Hepatocyte (in vitro differentiated cells): ENCODE results near the gene SMARCD3. TPM values are rescaled to one million over a fixed set of nuclear protein-coding genes. Genes with fewer than 3 reads are reported as not detected.

Source experiments
- DNase-seq: peaks from one replicate; pipeline ENCODE4 v3.0.0-alpha.2; 2016; ENCODE audit warnings: low spot score
- H2AFZ ChIP-seq: fragments of 200-600 bp; sonication (generic); 2 replicates; pipeline ENCODE4 v1.6.0; 2016; ENCODE audit warnings: antibody characterized with exemption, mild to moderate bottlenecking
- H3K27ac ChIP-seq: fragments of 200-600 bp; sonication (generic); 2 replicates; pipeline ENCODE4 v1.5.1; 2016; ENCODE audit warnings: mild to moderate bottlenecking
- H3K27me3 ChIP-seq: fragments of 200-600 bp; sonication (generic); 2 replicates; pipeline ENCODE4 v1.6.1; 2016
- H3K36me3 ChIP-seq: fragments of 200-600 bp; sonication (generic); replicated peaks from 2 replicates; pipeline ENCODE4 v1.5.1; 2016; ENCODE audit warnings: low read depth; ENCODE audit not compliant: insufficient read depth
- H3K4me1 ChIP-seq: fragments of 200-600 bp; sonication (generic); 2 replicates; pipeline ENCODE4 v1.5.1; 2016; ENCODE audit warnings: mild to moderate bottlenecking, moderate library complexity; ENCODE audit not compliant: insufficient read depth
- H3K4me2 ChIP-seq: fragments of 200-600 bp; sonication (generic); 2 replicates; pipeline ENCODE4 v1.6.0; 2016
- H3K4me3 ChIP-seq: fragments of 200-600 bp; sonication (generic); 2 replicates; pipeline ENCODE4 v1.5.1; 2016; ENCODE audit warnings: mild to moderate bottlenecking
- H3K79me2 ChIP-seq: fragments of 200-600 bp; sonication (generic); 2 replicates; pipeline ENCODE4 v1.6.0; 2017; ENCODE audit warnings: mild to moderate bottlenecking
- H3K9me2 ChIP-seq: fragments of 200-600 bp; sonication (generic); replicated peaks from 2 replicates; pipeline ENCODE4 v1.6.0; 2017; ENCODE audit warnings: mild to moderate bottlenecking; ENCODE audit not compliant: insufficient read depth
- H3K9me3 ChIP-seq: fragments of 200-600 bp; sonication (generic); 2 replicates; pipeline ENCODE4 v1.5.1; 2016; ENCODE audit warnings: low read depth, mild to moderate bottlenecking
- H4K20me1 ChIP-seq: fragments of 200-600 bp; sonication (generic); 2 replicates; pipeline ENCODE4 v1.6.0; 2016; ENCODE audit warnings: mild to moderate bottlenecking; ENCODE audit not compliant: insufficient read depth, poor library complexity, severe bottlenecking
- CTCF ChIP-seq: fragments of 200-600 bp; sonication (generic); IDR thresholded peaks from 2 replicates; pipeline ENCODE4 v1.5.1; 2016; ENCODE audit warnings: antibody characterized with exemption, mild to moderate bottlenecking; ENCODE audit not compliant: poor library complexity
- EZH2 ChIP-seq: fragments of 200-600 bp; sonication (generic); IDR thresholded peaks from 2 replicates; pipeline ENCODE4 v1.6.1; 2016; ENCODE audit warnings: antibody characterized with exemption, mild to moderate bottlenecking, borderline replicate concordance
- EZH2phosphoT487 ChIP-seq: fragments of 200-600 bp; sonication (generic); IDR thresholded peaks from one replicate; pipeline ENCODE4 v1.6.1; 2018; ENCODE audit warnings: antibody characterized with exemption, mild to moderate bottlenecking, low read depth, moderate library complexity; ENCODE audit not compliant: unreplicated experiment, severe bottlenecking
- WGBS: methylation state at CpG from one replicate; pipeline ENCODE4 v1.1.6; 2016; ENCODE audit warnings: low lambda C conversion rate; ENCODE audit errors: missing lambda C conversion rate; 5-methylcytosine and 5-hydroxymethylcytosine counted together
- polyA plus RNA-seq: library from polyadenylated mRNA; unstranded; fragments of >200 nt; fragmentation: Nextera tagmentation; extraction: Ambion mirVana; gene quantifications from 2 replicates; pipeline ENCODE4 v1.2.1, GENCODE V29; 2016
- total RNA-seq: library from RNA; depleted of rRNA; stranded (reverse); fragments of >200 nt; gene quantifications from 2 replicates; pipeline ENCODE4 v1.2.3, GENCODE V29; 2014

Gene SMARCD3
- total and polyA plus RNA-seq, 2 experiments from 2014 or later, result 42.4 to 73.1 TPM

DNA sequence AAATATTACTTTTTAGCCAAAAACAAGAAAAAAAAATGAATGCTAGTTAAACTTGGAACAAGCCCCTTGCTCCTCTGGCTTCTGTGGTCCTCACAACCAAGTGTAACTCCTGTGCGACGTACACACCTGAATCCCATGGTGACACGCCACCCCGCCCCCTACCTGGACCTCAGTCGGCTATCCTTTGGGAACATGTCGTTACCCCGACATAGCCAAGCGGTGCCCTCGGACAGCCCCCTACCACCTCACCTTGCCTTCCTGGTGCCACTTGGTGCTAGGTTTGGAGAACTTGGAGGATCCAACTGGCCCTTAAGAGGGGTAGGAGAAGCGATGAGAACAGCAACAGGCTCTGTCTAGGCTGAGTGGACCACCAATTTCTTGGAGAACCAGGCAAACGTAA lies 12.0 kb upstream of the SMARCD3 start:
- H3K79me2 ChIP-seq, result no peaks in the 10 kb centered on the region
- no peak for DNase-seq
- no peaks in the 10 kb centered on the region for H3K9me2 ChIP-seq
- H3K27ac ChIP-seq, result no peak overlapping the region
- H4K20me1 ChIP-seq, result no peaks in the 10 kb centered on the region
- H3K36me3 ChIP-seq, result no peaks in the 10 kb centered on the region
- no peaks in the 10 kb centered on the region for H3K9me3 ChIP-seq
- H3K4me2 ChIP-seq, result no peak overlapping the region
- TF ChIP-seq EZH2phosphoT487 (no peak), EZH2 (no peak), CTCF (no peak)
- 93% methylated on average over 11 of the region's 11 CpGs for WGBS
- H3K27me3 ChIP-seq, result peaks cover 4% of the 10 kb centered on the region
- no peak overlapping the region for H3K4me3 ChIP-seq
- H3K4me1 ChIP-seq, result no peaks in the 10 kb centered on the region
- H2AFZ ChIP-seq, result no peak overlapping the region

- Histone ChIP-seq H3K36me3 (no peaks in the 10 kb centered on the region), H2AFZ (no peak overlapping the region), H4K20me1 (no peaks in the 10 kb centered on the region), H3K27me3 (peaks cover 4% of the 10 kb centered on the region), H3K9me3 (no peaks in the 10 kb centered on the region), H3K4me2 (no peak overlapping the region), H3K4me1 (peaks cover 5% of the 10 kb centered on the region), H3K4me3 (no peak overlapping the region), H3K9me2 (no peaks in the 10 kb centered on the region), H3K79me2 (no peaks in the 10 kb centered on the region), H3K27ac (no peak overlapping the region)
- TF ChIP-seq EZH2, result no peak
- no peak for TF ChIP-seq CTCF
- no peak for TF ChIP-seq EZH2phosphoT487
- DNase-seq, result no peak
- WGBS, result 95% methylated on average over 7 of the region's 7 CpGs
Observed at GRCh38 chr7:151257990-151258389, 9.5 kb upstream of the SMARCD3 start.

GRCh38 chr7:151256410-151257045 lies 8.0 kb upstream of the SMARCD3 start:
- no peak for DNase-seq
- Histone ChIP-seq H3K9me2 (no peaks in the 10 kb centered on the region), H3K9me3 (no peaks in the 10 kb centered on the region), H3K4me3 (no peak overlapping the region), H3K4me1 (peaks cover 12% of the 10 kb centered on the region), H3K4me2 (no peak overlapping the region), H4K20me1 (no peaks in the 10 kb centered on the region), H2AFZ (no peak overlapping the region), H3K27me3 (peaks cover 4% of the 10 kb centered on the region), H3K36me3 (no peaks in the 10 kb centered on the region), H3K79me2 (no peaks in the 10 kb centered on the region), H3K27ac (no peak overlapping the region)
- 67% methylated on average over 16 of the region's 16 CpGs for WGBS
- TF ChIP-seq CTCF, result no peak
- TF ChIP-seq EZH2, result no peak
- TF ChIP-seq EZH2phosphoT487, result no peak
